8988T (cell line): ENCODE data around the gene LNPEP.
"Not testable (repeated sequence)": the region's sequence is repeated elsewhere in the genome, so short reads cannot be mapped to it uniquely, and the experiment has no call there.

Experiments
- DNase-seq: peaks from one replicate; pipeline ENCODE4 v3.0.0; 2011

Gene LNPEP

GRCh38 chr5:97071993-97072392, 136.1 kb downstream of the LNPEP start:
- no peak for DNase-seq

GRCh38 chr5:97072696-97073095, 136.8 kb downstream of the LNPEP start:
- DNase-seq, result no peak

GRCh38 chr5:97073420-97073819, 137.5 kb downstream of the LNPEP start:
- DNase-seq, result no peak

GRCh38 chr5:97074859-97075489, 139.1 kb downstream of the LNPEP start:
- no peak for DNase-seq

GRCh38 chr5:97075649-97076048, 139.8 kb downstream of the LNPEP start:
- no peak for DNase-seq

- no peak for DNase-seq
These were observed 140.2 kb downstream of the LNPEP start for GRCh38 chr5:97076098-97076497.

GRCh38 chr5:97077246-97077645, 141.4 kb downstream of the LNPEP start:
- DNase-seq, result no peak

- DNase-seq, result no peak
These were observed 143.3 kb downstream of the LNPEP start for GRCh38 chr5:97078958-97079743.

GRCh38 chr5:97084782-97085458, 149.0 kb downstream of the LNPEP start:
- DNase-seq, result not testable (repeated sequence)

GRCh38 chr5:97085459-97086181, 149.7 kb downstream of the LNPEP start:
- DNase-seq, result no peak
